GM18951 (cell line): Measurements from ENCODE around the gene HNRNPA3.

Experiments used
- POLR2A ChIP-seq: IDR thresholded peaks from 4 replicates; pipeline ENCODE4 v1.6.1; 2011; ENCODE audit warnings: mild to moderate bottlenecking; ENCODE audit not compliant: insufficient read length, insufficient read depth; ENCODE audit errors: extremely low read depth
- in situ Hi-C: fragments of 300-500 bp; cut with MboI; formaldehyde crosslinking; loops from one replicate; pipeline ENCODE4 v1.12.0; 2022; ENCODE audit warnings: low sequenced_read_pairs, mixed read lengths, inconsistent platforms; ENCODE audit not compliant: unreplicated experiment

Gene HNRNPA3

GRCh38 chr2:177270531-177270930, 57.9 kb downstream of the HNRNPA3 start:
- in situ Hi-C loops: no loop called here
- TF ChIP-seq POLR2A: no peak

GRCh38 chr2:177271981-177272666, 59.5 kb downstream of the HNRNPA3 start:
- TF ChIP-seq POLR2A: no peak
- in situ Hi-C loops: no loop called here

GRCh38 chr2:177272765-177273164, 60.2 kb downstream of the HNRNPA3 start:
- no peak for TF ChIP-seq POLR2A
- in situ Hi-C loops: no loop called here

- in situ Hi-C loops: no loop called here
- no peak for TF ChIP-seq POLR2A
Observed at GRCh38 chr2:177273408-177273807, 60.8 kb downstream of the HNRNPA3 start.
